GM21447 (cell line): ENCODE data around the gene SMG6.
"Not testable (repeated sequence)": the region's sequence is repeated elsewhere in the genome, so short reads cannot be mapped to it uniquely, and the experiment has no call there.

Experiments used
- ATAC-seq: cut with Tn5 transposase; IDR thresholded peaks from one replicate; pipeline ENCODE4 v1.9.1; 2021; ENCODE audit not compliant: unreplicated experiment

Gene SMG6

GRCh38 chr17:2016494-2016893 is 287.1 kb downstream of the SMG6 start:
- no peak for ATAC-seq

GRCh38 chr17:2015314-2015713 is 288.3 kb downstream of the SMG6 start:
- ATAC-seq, result no peak

- ATAC-seq, result no peak
Observed at GRCh38 chr17:2013994-2014317, 289.6 kb downstream of the SMG6 start.

GRCh38 chr17:2013220-2013993 is 290.2 kb downstream of the SMG6 start:
- ATAC-seq, result not testable (repeated sequence)

- ATAC-seq, result no peak
Observed at GRCh38 chr17:2012499-2012898, 291.1 kb downstream of the SMG6 start.

GRCh38 chr17:2011411-2012371 is 291.9 kb downstream of the SMG6 start:
- ATAC-seq, result no peak
